IMR-90 (cell line): ENCODE results near the gene DGKD. TPM values are rescaled to one million over a fixed set of nuclear protein-coding genes. Genes with fewer than 3 reads are reported as not detected.

Source experiments
- ATAC-seq: fragments of 200-7000 bp; cut with Tn5 transposase; 2 replicates; pipeline ENCODE4 v1.9.1; 2020; ENCODE audit warnings: low read depth, mild to moderate bottlenecking, moderate library complexity
- BruUV-seq: library from RNA; stranded (reverse); fragments of 400-500 nt; replicated peaks from 2 replicates; lab custom pipeline; 2021; lab: Mats Ljungman, UMichigan
- CTCF ChIA-PET: fragments of 300-600 bp; formaldehyde crosslinking; extraction: SDS; loops from one replicate; lab custom pipeline; 2021; ENCODE audit warnings: antibody characterized with exemption; lab: Yijun Ruan, JAX
- POLR2A ChIA-PET: fragments of 300-600 bp; sonication (Branson Sonifier 250); formaldehyde crosslinking; loops from one replicate; lab custom pipeline; 2022; ENCODE audit warnings: antibody characterized with exemption; ENCODE audit not compliant: unreplicated experiment; lab: Charles Lee
- DNase-seq: peaks from one replicate; pipeline ENCODE4 v3.0.0; 2013
- H2AFZ ChIP-seq: replicated peaks from 2 replicates; pipeline ENCODE3; 2013; ENCODE audit warnings: low read length, mild to moderate bottlenecking; ENCODE audit not compliant: poor library complexity
- H2AK5ac ChIP-seq: 2 replicates; pipeline ENCODE4 v1.6.1; 2013; ENCODE audit warnings: low read depth, low read length, inconsistent platforms
- H2AK9ac ChIP-seq: replicated peaks from 2 replicates; pipeline ENCODE3; 2013; ENCODE audit warnings: mild to moderate bottlenecking, low read depth, low read length, moderate library complexity; ENCODE audit not compliant: poor library complexity
- H2BK120ac ChIP-seq: 2 replicates; pipeline ENCODE4 v1.6.1; 2013; ENCODE audit warnings: low read depth, low read length, inconsistent platforms
- H2BK15ac ChIP-seq: 3 replicates; pipeline ENCODE4 v1.6.1; 2013; ENCODE audit warnings: low read depth, low read length, inconsistent platforms
- H2BK20ac ChIP-seq: 2 replicates; pipeline ENCODE4 v1.6.1; 2013; ENCODE audit warnings: low read depth, mild to moderate bottlenecking, inconsistent platforms, low read length, moderate library complexity
- H2BK5ac ChIP-seq: 2 replicates; pipeline ENCODE4 v1.6.1; 2013; ENCODE audit warnings: mild to moderate bottlenecking, low read depth, low read length, inconsistent platforms; ENCODE audit not compliant: poor library complexity, severe bottlenecking
- H3K14ac ChIP-seq: replicated peaks from 2 replicates; pipeline ENCODE4 v1.6.1; 2013; ENCODE audit warnings: low read depth, low read length, inconsistent platforms
- H3K18ac ChIP-seq: 2 replicates; pipeline ENCODE4 v1.6.1; 2013; ENCODE audit warnings: low read depth, low read length, control low read depth
- H3K23ac ChIP-seq: 2 replicates; pipeline ENCODE4 v1.6.1; 2013; ENCODE audit warnings: low read depth, low read length, inconsistent platforms
- H3K27ac ChIP-seq: 2 replicates; pipeline ENCODE4 v1.5.1; 2013; ENCODE audit warnings: mild to moderate bottlenecking, control low read depth, low read length; ENCODE audit not compliant: insufficient read depth
- H3K27me3 ChIP-seq: 2 replicates; pipeline ENCODE4 v1.6.1; 2013; ENCODE audit warnings: low read length; ENCODE audit not compliant: control insufficient read depth, insufficient read depth
- H3K36me3 ChIP-seq: 2 replicates; pipeline ENCODE4 v1.6.1; 2013; ENCODE audit warnings: low read length, mixed read lengths; ENCODE audit not compliant: control insufficient read depth, insufficient read depth
- H3K4ac ChIP-seq: 2 replicates; pipeline ENCODE4 v1.6.1; 2013; ENCODE audit warnings: low read depth, low read length, inconsistent platforms
- H3K4me1 ChIP-seq: 2 replicates; pipeline ENCODE4 v1.6.1; 2013; ENCODE audit warnings: low read length, mixed read lengths; ENCODE audit not compliant: control insufficient read depth, insufficient read depth
- H3K4me2 ChIP-seq: 2 replicates; pipeline ENCODE4 v1.6.1; 2013; ENCODE audit warnings: low read depth, mild to moderate bottlenecking, control low read depth, low read length, moderate library complexity
- H3K4me3 ChIP-seq: 2 replicates; pipeline ENCODE4 v1.5.1; 2013; ENCODE audit warnings: low read depth, mild to moderate bottlenecking, control low read depth, low read length, moderate library complexity; ENCODE audit not compliant: insufficient read depth
- H3K56ac ChIP-seq: 2 replicates; pipeline ENCODE4 v1.6.1; 2013; ENCODE audit warnings: low read length, inconsistent platforms; ENCODE audit not compliant: insufficient read depth; ENCODE audit errors: extremely low read depth
- H3K79me1 ChIP-seq, 2 experiments: 2 replicates each; pipeline ENCODE4 v1.6.1; 2013; ENCODE audit warnings: low read length in 2 of 2, inconsistent platforms in 1 of 2, low read depth in 1 of 2
- H3K9ac ChIP-seq: 2 replicates; pipeline ENCODE4 v1.6.1; 2013; ENCODE audit warnings: low read depth, low read length, control low read depth
- H3K9me1 ChIP-seq: 2 replicates; pipeline ENCODE4 v1.6.1; 2013; ENCODE audit warnings: low read length, inconsistent platforms; ENCODE audit not compliant: insufficient read depth
- H3K9me3 ChIP-seq: 2 replicates; pipeline ENCODE4 v1.6.1; 2013; ENCODE audit warnings: low read length; ENCODE audit not compliant: control insufficient read depth, insufficient read depth
- H4K20me1 ChIP-seq: 2 replicates; pipeline ENCODE4 v1.6.1; 2013; ENCODE audit warnings: low read length, inconsistent platforms; ENCODE audit not compliant: insufficient read depth
- H4K5ac ChIP-seq: 2 replicates; pipeline ENCODE4 v1.6.1; 2013; ENCODE audit warnings: mild to moderate bottlenecking, low read depth, low read length, control low read depth
- H4K8ac ChIP-seq, 2 experiments: 2 replicates each; pipeline ENCODE4 v1.6.1; 2013; ENCODE audit warnings: low read depth in 2 of 2, low read length in 2 of 2, control low read depth in 1 of 2, inconsistent platforms in 1 of 2
- H4K91ac ChIP-seq: 2 replicates; pipeline ENCODE4 v1.6.1; 2013; ENCODE audit warnings: low read depth, low read length, inconsistent platforms; ENCODE audit not compliant: insufficient read depth
- BHLHE40 ChIP-seq: fragments of 150-350 bp; IDR thresholded peaks from 2 replicates; pipeline ENCODE4 v1.6.1; 2016; ENCODE audit warnings: mild to moderate bottlenecking, low read depth, low read length
- CEBPB ChIP-seq: IDR thresholded peaks from 2 replicates; pipeline ENCODE4 v1.6.1; 2012; ENCODE audit warnings: low read depth, low read length, improper control_type of control experiment
- FOS ChIP-seq: fragments of 150-350 bp; IDR thresholded peaks from 2 replicates; pipeline ENCODE4 v1.6.1; 2016; ENCODE audit warnings: low read depth, low read length
- NFE2L2 ChIP-seq: fragments of 150-350 bp; IDR thresholded peaks from 2 replicates; pipeline ENCODE4 v1.6.1; 2016; ENCODE audit warnings: low read depth, mild to moderate bottlenecking, low read length
- POLR2A ChIP-seq: IDR thresholded peaks from 2 replicates; pipeline ENCODE4 v1.6.1; 2012; ENCODE audit warnings: mild to moderate bottlenecking, low read depth, low read length
- SMC3 ChIP-seq: fragments of 150-350 bp; IDR thresholded peaks from 2 replicates; pipeline ENCODE4 v1.6.1; 2016; ENCODE audit warnings: low read depth, mild to moderate bottlenecking, antibody characterized with exemption, low read length, moderate library complexity
- WGBS, 2 experiments: methylation state at CpG; one replicate each; pipeline versions ENCODE4 v1.1.5 to v1.1.7; 2013; ENCODE audit warnings: missing lambda C conversion rate in 2 of 2; ENCODE audit not compliant: insufficient read length in 1 of 2; ENCODE audit errors: extremely low coverage in 2 of 2; 5-methylcytosine and 5-hydroxymethylcytosine counted together
- dilution Hi-C: fragments of 300-500 bp; cut with HindIII; formaldehyde crosslinking; loops from one replicate; pipeline ENCODE4 v1.14.3; 2018; ENCODE audit warnings: low sequenced_read_pairs; ENCODE audit not compliant: unreplicated experiment
- in situ Hi-C: fragments of 300-500 bp; cut with MboI; formaldehyde crosslinking; loops from 3 replicates; pipeline ENCODE4 v1.14.3; 2019; ENCODE audit warnings: low sequenced_read_pairs, inconsistent platforms, mixed read lengths
- intact Hi-C: fragments of 100-400 bp; cut with micrococcal nuclease; formaldehyde crosslinking; loops from 2 replicates; pipeline ENCODE4 v1.10.0; 2022
- polyA plus RNA-seq, 3 experiments: library from polyadenylated mRNA; depleted of rRNA; stranded (reverse); fragments of >200 nt; gene quantifications; 2 replicates each; pipeline ENCODE4 v1.2.3, GENCODE V29; 2012; ENCODE audit warnings: low replicate concordance in 1 of 3
- total RNA-seq: library from RNA; depleted of rRNA; stranded (reverse); fragments of >200 nt; gene quantifications from 2 replicates; pipeline ENCODE4 v1.2.3, GENCODE V29; 2012
- TF ChIP-seq, protein P1 (sequence below): fragments of 150-350 bp; IDR thresholded peaks from 2 replicates; pipeline ENCODE4 v1.6.1; 2016; ENCODE audit warnings: low read depth, mild to moderate bottlenecking, low read length, moderate library complexity, borderline replicate concordance
- TF ChIP-seq, protein P2 (sequence below): conservative IDR thresholded peaks from 2 replicates; pipeline ENCODE4 v1.5.1; 2012; ENCODE audit warnings: mild to moderate bottlenecking, low read depth, low read length, improper control_type of control experiment

The DGKD gene
- total and polyA plus RNA-seq, 2 of the 4 experiments (the other 2 are of a cell fraction) = 6.5 to 10.1 TPM

- BruUV-seq = no TSS peak
- CTCF ChIA-PET = no interaction called here
Measured at GRCh38 chr2:233319256-233319655, 35.0 kb upstream of the DGKD start.

More at GRCh38 chr2:233319256-233319655, 35.0 kb upstream of the DGKD start:
- ATAC-seq (no peak), DNase-seq (no peak)
- Histone ChIP-seq H2AFZ (no peak overlapping the region), H3K9me1 (no peaks in the 10 kb centered on the region), H2BK120ac (no peak overlapping the region), H3K27ac (no peak overlapping the region), H2BK15ac (no peak overlapping the region), H3K27me3 (peaks cover 24% of the 10 kb centered on the region), H3K4me2 (no peak overlapping the region), H3K4me3 (no peak overlapping the region), H3K9me3 (no peaks in the 10 kb centered on the region), H3K23ac (no peak overlapping the region), H3K4me1 (no peaks in the 10 kb centered on the region), H3K18ac (no peak overlapping the region), H3K36me3 (no peaks in the 10 kb centered on the region), H3K4ac (no peak overlapping the region), H2BK5ac (no peak overlapping the region), H4K5ac (no peak overlapping the region), H4K8ac (no peak overlapping the region), H4K20me1 (no peaks in the 10 kb centered on the region), H3K14ac (no peak overlapping the region), H3K9ac (no peak overlapping the region), H3K56ac (no peak overlapping the region), H2AK9ac (no peak overlapping the region), H4K91ac (no peak overlapping the region), H2BK20ac (no peak overlapping the region), H3K79me1 (no peaks in the 10 kb centered on the region), H2AK5ac (no peak overlapping the region)
- in situ Hi-C loops (no loop called here), dilution Hi-C loops (no loop called here), intact Hi-C loops (no loop called here)
- POLR2A ChIA-PET = no interaction called here
- WGBS, 2 experiments = no CpG with 5 or more reads among the region's 5 CpGs
- TF ChIP-seq NFE2L2 (no peak), FOS (no peak), POLR2A (no peak), CEBPB (no peak), SMC3 (no peak), BHLHE40 (no peak)
- TF ChIP-seq, protein P1, sequence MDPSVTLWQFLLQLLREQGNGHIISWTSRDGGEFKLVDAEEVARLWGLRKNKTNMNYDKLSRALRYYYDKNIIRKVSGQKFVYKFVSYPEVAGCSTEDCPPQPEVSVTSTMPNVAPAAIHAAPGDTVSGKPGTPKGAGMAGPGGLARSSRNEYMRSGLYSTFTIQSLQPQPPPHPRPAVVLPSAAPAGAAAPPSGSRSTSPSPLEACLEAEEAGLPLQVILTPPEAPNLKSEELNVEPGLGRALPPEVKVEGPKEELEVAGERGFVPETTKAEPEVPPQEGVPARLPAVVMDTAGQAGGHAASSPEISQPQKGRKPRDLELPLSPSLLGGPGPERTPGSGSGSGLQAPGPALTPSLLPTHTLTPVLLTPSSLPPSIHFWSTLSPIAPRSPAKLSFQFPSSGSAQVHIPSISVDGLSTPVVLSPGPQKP = no peak
- TF ChIP-seq, protein P2, sequence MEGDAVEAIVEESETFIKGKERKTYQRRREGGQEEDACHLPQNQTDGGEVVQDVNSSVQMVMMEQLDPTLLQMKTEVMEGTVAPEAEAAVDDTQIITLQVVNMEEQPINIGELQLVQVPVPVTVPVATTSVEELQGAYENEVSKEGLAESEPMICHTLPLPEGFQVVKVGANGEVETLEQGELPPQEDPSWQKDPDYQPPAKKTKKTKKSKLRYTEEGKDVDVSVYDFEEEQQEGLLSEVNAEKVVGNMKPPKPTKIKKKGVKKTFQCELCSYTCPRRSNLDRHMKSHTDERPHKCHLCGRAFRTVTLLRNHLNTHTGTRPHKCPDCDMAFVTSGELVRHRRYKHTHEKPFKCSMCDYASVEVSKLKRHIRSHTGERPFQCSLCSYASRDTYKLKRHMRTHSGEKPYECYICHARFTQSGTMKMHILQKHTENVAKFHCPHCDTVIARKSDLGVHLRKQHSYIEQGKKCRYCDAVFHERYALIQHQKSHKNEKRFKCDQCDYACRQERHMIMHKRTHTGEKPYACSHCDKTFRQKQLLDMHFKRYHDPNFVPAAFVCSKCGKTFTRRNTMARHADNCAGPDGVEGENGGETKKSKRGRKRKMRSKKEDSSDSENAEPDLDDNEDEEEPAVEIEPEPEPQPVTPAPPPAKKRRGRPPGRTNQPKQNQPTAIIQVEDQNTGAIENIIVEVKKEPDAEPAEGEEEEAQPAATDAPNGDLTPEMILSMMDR = no peak
